IPS DF 4.7 (cell line): ENCODE results near the gene PARP12.

Experiments
- DNase-seq: peaks from one replicate; pipeline ENCODE4 v3.0.0-alpha.2; 2013; ENCODE audit warnings: low spot score; ENCODE audit errors: extremely low read depth

PARP12 gene

GRCh38 chr7:139992353-139993044 is 70.3 kb downstream of the PARP12 start:
- no peak for DNase-seq

- no peak for DNase-seq
These were observed 70.8 kb downstream of the PARP12 start for GRCh38 chr7:139991911-139992310.

- DNase-seq = no peak
These were observed 71.5 kb downstream of the PARP12 start for GRCh38 chr7:139991269-139991666.

GRCh38 chr7:139990571-139991268 is 72.0 kb downstream of the PARP12 start:
- DNase-seq = no peak

- DNase-seq = no peak
These were observed 72.6 kb downstream of the PARP12 start for GRCh38 chr7:139990142-139990535.

- DNase-seq = no peak
These were observed 73.2 kb downstream of the PARP12 start for GRCh38 chr7:139989366-139990141.

- no peak for DNase-seq
These were observed 74.8 kb downstream of the PARP12 start for GRCh38 chr7:139987691-139988516.

- no peak for DNase-seq
These were observed 76.9 kb downstream of the PARP12 start for GRCh38 chr7:139985811-139986210.

GRCh38 chr7:139984642-139985539 is 77.9 kb downstream of the PARP12 start:
- DNase-seq = no peak

GRCh38 chr7:139982927-139983920 is 79.5 kb downstream of the PARP12 start:
- DNase-seq = no peak

- no peak for DNase-seq
These were observed 81.2 kb downstream of the PARP12 start for GRCh38 chr7:139981511-139981895.

GRCh38 chr7:139976838-139977656 is 85.7 kb downstream of the PARP12 start:
- DNase-seq = no peak

GRCh38 chr7:139976055-139976837 is 86.5 kb downstream of the PARP12 start:
- no peak for DNase-seq

- DNase-seq = no peak
These were observed 88.5 kb downstream of the PARP12 start for GRCh38 chr7:139974179-139974811.
